GM21528 (cell line): Measurements from ENCODE around the gene CPED1.
"Not testable (repeated sequence)": the region's sequence is repeated elsewhere in the genome, so short reads cannot be mapped to it uniquely, and the experiment has no call there.

Experiments
- ATAC-seq: cut with Tn5 transposase; IDR thresholded peaks from one replicate; pipeline ENCODE4 v1.9.1; 2021; ENCODE audit warnings: mild to moderate bottlenecking, moderate library complexity; ENCODE audit not compliant: unreplicated experiment, low FRiP score

The CPED1 gene

GRCh38 chr7:121202125-121202524, 213.6 kb downstream of the CPED1 start:
- ATAC-seq = no peak

- ATAC-seq = no peak
Measured at GRCh38 chr7:121202834-121203233, 214.3 kb downstream of the CPED1 start.

GRCh38 chr7:121204537-121204936, 216.0 kb downstream of the CPED1 start:
- ATAC-seq = no peak

- no peak for ATAC-seq
Measured at GRCh38 chr7:121205777-121206176, 217.3 kb downstream of the CPED1 start.

- ATAC-seq = no peak
Measured at GRCh38 chr7:121211253-121211652, 222.7 kb downstream of the CPED1 start.

GRCh38 chr7:121212036-121212435, 223.5 kb downstream of the CPED1 start:
- no peak for ATAC-seq

- no peak for ATAC-seq
Measured at GRCh38 chr7:121214657-121215056, 226.1 kb downstream of the CPED1 start.

GRCh38 chr7:121219026-121219425, 230.5 kb downstream of the CPED1 start:
- ATAC-seq = no peak

- not testable (repeated sequence) for ATAC-seq
Measured at GRCh38 chr7:121221108-121221507, 232.6 kb downstream of the CPED1 start.

GRCh38 chr7:121228779-121229178, 240.3 kb downstream of the CPED1 start:
- ATAC-seq = no peak

- ATAC-seq = no peak
Measured at GRCh38 chr7:121235201-121235600, 246.7 kb downstream of the CPED1 start.

- ATAC-seq = no peak
Measured at GRCh38 chr7:121237601-121238000, 249.1 kb downstream of the CPED1 start.

- ATAC-seq = no peak
Measured at GRCh38 chr7:121244120-121244870, 255.8 kb downstream of the CPED1 start.

- not testable (repeated sequence) for ATAC-seq
Measured at GRCh38 chr7:121251367-121251766, 262.9 kb downstream of the CPED1 start.

GRCh38 chr7:121252523-121253235, 264.2 kb downstream of the CPED1 start:
- not testable (repeated sequence) for ATAC-seq

- no peak for ATAC-seq
Measured at GRCh38 chr7:121259826-121260225, 271.3 kb downstream of the CPED1 start.

GRCh38 chr7:121261207-121261884, 272.8 kb downstream of the CPED1 start:
- ATAC-seq = no peak

- ATAC-seq = no peak
Measured at GRCh38 chr7:121262221-121262620, 273.7 kb downstream of the CPED1 start.

- ATAC-seq = no peak
Measured at GRCh38 chr7:121262969-121263368, 274.5 kb downstream of the CPED1 start.

- no peak for ATAC-seq
Measured at GRCh38 chr7:121266307-121266894, 277.9 kb downstream of the CPED1 start.

- ATAC-seq = no peak
Measured at GRCh38 chr7:121267612-121268011, 279.1 kb downstream of the CPED1 start.
